ENCODE measurements around the gene SNRNP35.
"Not testable (repeated sequence)": the region's sequence is repeated elsewhere in the genome, so short reads cannot be mapped to it uniquely, and the experiment has no call there.

Gene SNRNP35

DNA sequence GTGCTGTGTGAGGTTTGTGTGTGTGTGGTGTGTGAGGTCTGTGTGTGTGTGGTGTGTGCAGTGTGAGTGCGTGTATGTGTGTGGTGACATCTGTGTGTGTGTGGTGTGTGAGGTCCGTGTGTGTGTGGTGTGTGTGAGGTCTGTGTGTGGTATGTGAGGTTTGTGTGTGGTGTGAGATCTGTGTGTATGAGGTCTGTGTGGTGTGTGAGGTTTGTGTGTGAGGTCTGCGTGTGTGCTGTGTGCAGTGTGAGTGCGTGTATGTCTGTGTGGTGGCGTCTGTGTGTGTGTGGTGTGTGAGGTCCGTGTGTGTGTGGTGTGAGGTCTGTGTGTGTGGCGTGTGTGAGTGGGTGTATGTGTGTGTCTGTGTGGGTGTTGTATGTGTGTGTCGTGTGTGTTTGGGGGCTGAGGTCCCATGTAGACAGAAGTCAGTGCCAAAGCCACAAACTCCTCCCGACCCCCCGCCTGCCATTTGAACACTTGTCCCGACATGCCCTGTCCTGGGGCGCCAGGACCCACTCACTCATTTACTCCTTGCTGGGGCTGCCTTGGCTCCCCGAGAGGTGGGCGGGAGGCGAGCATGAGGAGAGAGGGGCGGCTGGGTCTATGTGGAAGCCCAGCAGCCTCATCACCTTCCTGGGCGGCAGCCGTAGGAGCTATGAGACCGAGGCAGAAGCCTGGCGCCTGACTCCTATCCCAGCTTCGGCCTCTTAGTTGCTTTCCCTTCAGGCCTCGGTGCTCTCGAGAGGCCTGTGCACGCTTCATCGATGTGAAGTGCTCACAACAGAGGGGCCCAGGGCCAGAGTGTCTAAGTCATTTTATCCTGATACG lies 55.1 kb downstream of the SNRNP35 start:
- peak overlapping the region; percentile 37 for H3K27ac ChIP-seq
- TF ChIP-seq ZFX (IDR thresholded peaks at IDR 0.05; ENCODE audit: borderline replicate concordance): no peak
- TF ChIP-seq, protein P1, sequence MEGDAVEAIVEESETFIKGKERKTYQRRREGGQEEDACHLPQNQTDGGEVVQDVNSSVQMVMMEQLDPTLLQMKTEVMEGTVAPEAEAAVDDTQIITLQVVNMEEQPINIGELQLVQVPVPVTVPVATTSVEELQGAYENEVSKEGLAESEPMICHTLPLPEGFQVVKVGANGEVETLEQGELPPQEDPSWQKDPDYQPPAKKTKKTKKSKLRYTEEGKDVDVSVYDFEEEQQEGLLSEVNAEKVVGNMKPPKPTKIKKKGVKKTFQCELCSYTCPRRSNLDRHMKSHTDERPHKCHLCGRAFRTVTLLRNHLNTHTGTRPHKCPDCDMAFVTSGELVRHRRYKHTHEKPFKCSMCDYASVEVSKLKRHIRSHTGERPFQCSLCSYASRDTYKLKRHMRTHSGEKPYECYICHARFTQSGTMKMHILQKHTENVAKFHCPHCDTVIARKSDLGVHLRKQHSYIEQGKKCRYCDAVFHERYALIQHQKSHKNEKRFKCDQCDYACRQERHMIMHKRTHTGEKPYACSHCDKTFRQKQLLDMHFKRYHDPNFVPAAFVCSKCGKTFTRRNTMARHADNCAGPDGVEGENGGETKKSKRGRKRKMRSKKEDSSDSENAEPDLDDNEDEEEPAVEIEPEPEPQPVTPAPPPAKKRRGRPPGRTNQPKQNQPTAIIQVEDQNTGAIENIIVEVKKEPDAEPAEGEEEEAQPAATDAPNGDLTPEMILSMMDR (IDR thresholded peaks at IDR 0.05): no peak

DNA sequence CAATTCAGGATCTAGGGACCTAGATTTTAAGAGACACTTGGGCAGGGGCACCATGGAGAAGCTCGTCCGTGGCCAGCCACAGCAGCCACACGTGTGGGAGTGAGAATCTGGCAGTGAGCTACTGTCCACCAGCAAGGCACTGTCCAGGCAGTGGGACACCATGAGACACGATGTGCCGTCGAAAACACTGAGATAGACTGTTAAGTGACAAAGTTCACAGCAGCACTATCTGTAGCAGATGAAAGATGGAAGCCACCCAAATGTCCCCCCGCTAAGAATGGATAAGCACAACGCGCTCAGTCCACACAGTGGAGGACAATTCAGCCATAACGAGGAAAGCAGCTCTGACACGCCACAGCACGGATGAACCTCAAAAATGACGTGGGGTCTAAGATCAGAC lies 55.9 kb downstream of the SNRNP35 start:
- peak overlapping the region; percentile 37 for H3K27ac ChIP-seq
- no peak for TF ChIP-seq ZFX (IDR thresholded peaks at IDR 0.05; ENCODE audit: borderline replicate concordance)
- TF ChIP-seq, protein P1 (IDR thresholded peaks at IDR 0.05): no peak

DNA sequence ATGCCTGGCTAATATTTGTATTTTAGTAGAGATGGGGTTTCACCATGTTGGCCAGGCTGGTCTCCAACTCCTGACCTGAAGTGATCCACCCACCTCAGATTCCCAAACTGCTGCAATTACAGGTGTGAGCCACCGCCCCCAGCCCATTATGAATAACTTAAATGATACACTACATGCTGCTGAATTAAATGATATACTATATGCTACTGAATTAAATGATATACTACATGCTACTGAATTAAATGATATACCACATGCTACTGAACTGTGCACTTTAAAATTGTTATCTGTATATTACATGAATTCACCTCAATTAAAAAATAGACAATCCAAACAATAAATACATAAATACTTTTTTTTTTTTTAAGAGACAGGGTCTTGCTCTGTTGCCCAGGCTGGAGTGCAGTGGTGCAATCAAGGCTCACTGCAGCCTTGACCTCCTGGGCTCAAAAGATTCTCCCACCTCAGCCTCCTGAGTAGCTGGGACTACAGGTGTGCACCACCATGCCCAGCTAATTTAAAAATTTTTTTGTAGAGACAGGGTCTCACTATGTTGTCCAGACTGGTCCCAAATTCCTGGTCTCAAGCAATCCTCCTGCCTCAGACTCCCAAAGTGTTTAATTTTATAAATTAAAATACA lies 56.8 kb downstream of the SNRNP35 start:
- H3K27ac ChIP-seq: not testable (repeated sequence)

DNA sequence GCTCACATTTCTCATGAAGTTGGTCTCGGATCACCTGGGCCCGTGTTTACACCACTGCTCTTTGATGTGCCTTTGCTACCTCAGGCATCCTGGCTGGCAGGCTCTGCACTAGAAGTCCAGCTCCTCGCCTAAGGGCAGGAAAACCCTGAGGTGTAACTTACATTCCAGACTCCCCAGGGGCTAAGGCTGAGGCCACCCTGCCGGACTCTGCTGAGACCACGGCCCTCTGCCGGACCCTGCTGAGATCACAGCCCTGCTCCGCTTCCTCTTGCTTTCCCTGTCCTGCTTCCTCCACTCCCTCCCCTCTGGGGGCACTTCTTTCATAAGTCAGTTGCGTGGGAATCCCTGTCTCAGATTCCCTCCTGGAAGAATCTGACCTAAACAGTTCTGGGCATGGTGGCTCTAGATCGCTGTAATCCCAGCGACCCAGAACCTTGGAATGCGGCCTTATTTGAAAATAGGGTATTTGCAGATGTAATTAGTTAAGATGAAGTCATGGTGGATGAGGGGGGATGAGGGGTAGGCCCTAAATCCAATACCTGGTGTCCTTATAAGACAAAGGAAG lies 58.4 kb downstream of the SNRNP35 start:
- H3K27ac ChIP-seq: no peak overlapping the region
- TF ChIP-seq, protein P1 (IDR thresholded peaks at IDR 0.05): no peak
- TF ChIP-seq ZFX (IDR thresholded peaks at IDR 0.05; ENCODE audit: borderline replicate concordance): no peak
